A549 (cell line): ENCODE data around the gene PTPN9.

Experiments used
- EHMT2 ChIP-seq: fragments of 200-600 bp; sonication (generic); IDR thresholded peaks from 2 replicates; pipeline ENCODE4 v1.6.1; 2016; ENCODE audit warnings: antibody characterized with exemption, low read depth, mild to moderate bottlenecking, moderate library complexity
- EP300 ChIP-seq, 2 experiments: fragments of >200 bp; sonication (Bioruptor Twin); formaldehyde crosslinking; IDR thresholded peaks; 2 replicates in 1 of 2; 3 replicates in 1 of 2; pipeline ENCODE4 v1.6.1; 2016 to 2017
- ESRRA ChIP-seq: fragments of 150-350 bp; IDR thresholded peaks from 2 replicates; pipeline ENCODE4 v1.6.1; 2014; ENCODE audit warnings: mild to moderate bottlenecking, low read length, borderline replicate concordance
- HDAC2 ChIP-seq: fragments of 200-600 bp; sonication (generic); IDR thresholded peaks from 2 replicates; pipeline ENCODE4 v1.6.1; 2016
- JUNB ChIP-seq: fragments of >200 bp; sonication (Bioruptor Twin); formaldehyde crosslinking; IDR thresholded peaks from 2 replicates; pipeline ENCODE4 v1.6.1; 2016
- MAFK ChIP-seq: fragments of 450-650 bp; IDR thresholded peaks from 2 replicates; pipeline ENCODE4 v1.6.1; 2014; ENCODE audit not compliant: partially characterized antibody
- PBX3 ChIP-seq: IDR thresholded peaks from 2 replicates; pipeline ENCODE4 v1.6.1; 2012
- POLR2A ChIP-seq: IDR thresholded peaks from 2 replicates; pipeline ENCODE4 v1.6.1; 2012; ENCODE audit warnings: mild to moderate bottlenecking, low read length
- TP53 ChIP-seq: fragments of 250-450 bp; sonication (Bioruptor Pico); IDR thresholded peaks from 2 replicates; pipeline ENCODE4 v1.5.0; 2021; ENCODE audit warnings: mild to moderate bottlenecking, moderate library complexity
- TF ChIP-seq, protein P1 (sequence below): fragments of 200-600 bp; sonication (generic); IDR thresholded peaks from 2 replicates; pipeline ENCODE4 v1.6.1; 2016; ENCODE audit warnings: antibody characterized with exemption, mild to moderate bottlenecking, moderate library complexity
- TF ChIP-seq, protein P2 (sequence below): fragments of >200 bp; sonication (Bioruptor Twin); formaldehyde crosslinking; IDR thresholded peaks from 3 replicates; pipeline ENCODE4 v1.5.1; 2016

DNA sequence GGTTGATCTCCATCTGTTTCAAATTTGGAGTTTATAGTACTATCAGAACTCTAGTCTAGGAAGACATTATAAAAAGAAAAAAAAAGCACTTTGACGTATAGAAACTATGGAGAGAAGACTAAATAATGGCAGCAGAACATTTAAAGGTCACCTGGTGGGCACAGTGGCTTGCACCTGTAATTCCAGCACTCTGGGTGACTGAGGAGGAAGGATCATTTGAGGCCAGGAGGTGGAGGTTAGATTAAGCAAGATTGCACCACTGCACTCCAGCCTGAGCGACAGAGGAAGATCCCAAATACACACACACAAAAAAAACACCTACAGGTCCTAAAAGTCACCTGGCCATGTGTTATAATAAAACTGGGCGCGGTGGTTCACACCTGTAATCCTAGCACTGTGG lies 141.4 kb downstream of the PTPN9 start:
- TF ChIP-seq, protein P1, sequence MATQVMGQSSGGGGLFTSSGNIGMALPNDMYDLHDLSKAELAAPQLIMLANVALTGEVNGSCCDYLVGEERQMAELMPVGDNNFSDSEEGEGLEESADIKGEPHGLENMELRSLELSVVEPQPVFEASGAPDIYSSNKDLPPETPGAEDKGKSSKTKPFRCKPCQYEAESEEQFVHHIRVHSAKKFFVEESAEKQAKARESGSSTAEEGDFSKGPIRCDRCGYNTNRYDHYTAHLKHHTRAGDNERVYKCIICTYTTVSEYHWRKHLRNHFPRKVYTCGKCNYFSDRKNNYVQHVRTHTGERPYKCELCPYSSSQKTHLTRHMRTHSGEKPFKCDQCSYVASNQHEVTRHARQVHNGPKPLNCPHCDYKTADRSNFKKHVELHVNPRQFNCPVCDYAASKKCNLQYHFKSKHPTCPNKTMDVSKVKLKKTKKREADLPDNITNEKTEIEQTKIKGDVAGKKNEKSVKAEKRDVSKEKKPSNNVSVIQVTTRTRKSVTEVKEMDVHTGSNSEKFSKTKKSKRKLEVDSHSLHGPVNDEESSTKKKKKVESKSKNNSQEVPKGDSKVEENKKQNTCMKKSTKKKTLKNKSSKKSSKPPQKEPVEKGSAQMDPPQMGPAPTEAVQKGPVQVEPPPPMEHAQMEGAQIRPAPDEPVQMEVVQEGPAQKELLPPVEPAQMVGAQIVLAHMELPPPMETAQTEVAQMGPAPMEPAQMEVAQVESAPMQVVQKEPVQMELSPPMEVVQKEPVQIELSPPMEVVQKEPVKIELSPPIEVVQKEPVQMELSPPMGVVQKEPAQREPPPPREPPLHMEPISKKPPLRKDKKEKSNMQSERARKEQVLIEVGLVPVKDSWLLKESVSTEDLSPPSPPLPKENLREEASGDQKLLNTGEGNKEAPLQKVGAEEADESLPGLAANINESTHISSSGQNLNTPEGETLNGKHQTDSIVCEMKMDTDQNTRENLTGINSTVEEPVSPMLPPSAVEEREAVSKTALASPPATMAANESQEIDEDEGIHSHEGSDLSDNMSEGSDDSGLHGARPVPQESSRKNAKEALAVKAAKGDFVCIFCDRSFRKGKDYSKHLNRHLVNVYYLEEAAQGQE: no peak
- TF ChIP-seq, protein P2, sequence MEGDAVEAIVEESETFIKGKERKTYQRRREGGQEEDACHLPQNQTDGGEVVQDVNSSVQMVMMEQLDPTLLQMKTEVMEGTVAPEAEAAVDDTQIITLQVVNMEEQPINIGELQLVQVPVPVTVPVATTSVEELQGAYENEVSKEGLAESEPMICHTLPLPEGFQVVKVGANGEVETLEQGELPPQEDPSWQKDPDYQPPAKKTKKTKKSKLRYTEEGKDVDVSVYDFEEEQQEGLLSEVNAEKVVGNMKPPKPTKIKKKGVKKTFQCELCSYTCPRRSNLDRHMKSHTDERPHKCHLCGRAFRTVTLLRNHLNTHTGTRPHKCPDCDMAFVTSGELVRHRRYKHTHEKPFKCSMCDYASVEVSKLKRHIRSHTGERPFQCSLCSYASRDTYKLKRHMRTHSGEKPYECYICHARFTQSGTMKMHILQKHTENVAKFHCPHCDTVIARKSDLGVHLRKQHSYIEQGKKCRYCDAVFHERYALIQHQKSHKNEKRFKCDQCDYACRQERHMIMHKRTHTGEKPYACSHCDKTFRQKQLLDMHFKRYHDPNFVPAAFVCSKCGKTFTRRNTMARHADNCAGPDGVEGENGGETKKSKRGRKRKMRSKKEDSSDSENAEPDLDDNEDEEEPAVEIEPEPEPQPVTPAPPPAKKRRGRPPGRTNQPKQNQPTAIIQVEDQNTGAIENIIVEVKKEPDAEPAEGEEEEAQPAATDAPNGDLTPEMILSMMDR: no peak
- no peak for TF ChIP-seq POLR2A
- TF ChIP-seq EP300 (IDR thresholded peaks at IDR 0.05): no peak
- no peak for TF ChIP-seq JUNB
- TF ChIP-seq HDAC2: no peak
- TF ChIP-seq ESRRA: no peak
- no peak for TF ChIP-seq PBX3
- TF ChIP-seq EHMT2: no peak
- no peak for TF ChIP-seq TP53 (CRISPR knock-in tag)
- no peak for TF ChIP-seq MAFK
